ENCODE measurements around the gene DOCK3. TPM values are rescaled to one million over a fixed set of nuclear protein-coding genes. Genes with fewer than 3 reads are reported as not detected.

Gene DOCK3
- total RNA-seq, 1 donor = under 0.01 TPM

DNA sequence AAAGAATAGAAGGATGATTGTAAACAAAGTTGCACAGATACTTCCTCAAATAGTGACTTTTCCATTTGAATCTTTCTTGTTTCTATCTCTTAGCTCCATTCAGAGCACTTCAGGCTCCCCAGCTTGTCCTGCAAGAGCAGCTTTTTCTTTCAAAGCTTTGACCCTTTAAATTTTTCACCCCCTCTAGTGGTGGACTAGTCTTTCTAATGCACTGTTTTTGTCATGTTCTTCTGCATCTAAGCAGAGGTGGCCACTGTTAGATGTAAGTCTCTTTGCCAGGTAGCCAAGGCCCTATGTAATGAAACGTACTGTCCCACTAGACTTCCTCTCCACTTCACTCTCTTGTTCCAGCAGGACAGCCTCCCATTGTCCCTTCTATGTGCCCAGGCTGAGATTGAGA, 636.3 kb downstream of the DOCK3 start:
- H3K4me3 ChIP-seq (ENCODE audit: low read depth, low read length) = no peak overlapping the region
- TF ChIP-seq, protein P1, sequence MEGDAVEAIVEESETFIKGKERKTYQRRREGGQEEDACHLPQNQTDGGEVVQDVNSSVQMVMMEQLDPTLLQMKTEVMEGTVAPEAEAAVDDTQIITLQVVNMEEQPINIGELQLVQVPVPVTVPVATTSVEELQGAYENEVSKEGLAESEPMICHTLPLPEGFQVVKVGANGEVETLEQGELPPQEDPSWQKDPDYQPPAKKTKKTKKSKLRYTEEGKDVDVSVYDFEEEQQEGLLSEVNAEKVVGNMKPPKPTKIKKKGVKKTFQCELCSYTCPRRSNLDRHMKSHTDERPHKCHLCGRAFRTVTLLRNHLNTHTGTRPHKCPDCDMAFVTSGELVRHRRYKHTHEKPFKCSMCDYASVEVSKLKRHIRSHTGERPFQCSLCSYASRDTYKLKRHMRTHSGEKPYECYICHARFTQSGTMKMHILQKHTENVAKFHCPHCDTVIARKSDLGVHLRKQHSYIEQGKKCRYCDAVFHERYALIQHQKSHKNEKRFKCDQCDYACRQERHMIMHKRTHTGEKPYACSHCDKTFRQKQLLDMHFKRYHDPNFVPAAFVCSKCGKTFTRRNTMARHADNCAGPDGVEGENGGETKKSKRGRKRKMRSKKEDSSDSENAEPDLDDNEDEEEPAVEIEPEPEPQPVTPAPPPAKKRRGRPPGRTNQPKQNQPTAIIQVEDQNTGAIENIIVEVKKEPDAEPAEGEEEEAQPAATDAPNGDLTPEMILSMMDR (IDR thresholded peaks at IDR 0.05; ENCODE audit: insufficient read depth, low read depth, low read length) = peak; percentile 55
- peak; percentile 34 for DNase-seq (ENCODE audit: low read depth)

DNA sequence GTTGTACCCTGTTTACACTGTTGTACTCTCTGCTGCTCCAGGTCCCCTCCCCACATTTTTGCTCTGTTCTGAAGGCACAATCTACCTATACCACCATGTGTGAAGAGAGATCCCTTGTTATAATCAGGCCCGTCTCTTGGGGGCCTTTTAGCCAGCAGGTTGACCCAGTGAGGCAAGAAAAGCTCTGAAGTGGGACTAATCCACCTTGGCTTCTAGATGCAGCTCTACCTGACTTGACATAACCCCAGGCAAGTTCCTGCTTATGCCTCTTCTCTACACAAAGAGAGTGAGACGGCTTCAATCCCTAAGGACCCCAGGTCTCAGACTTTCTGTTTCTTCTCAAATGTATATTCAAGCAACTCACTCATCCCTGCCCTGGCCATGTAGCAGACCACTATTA, 653.5 kb downstream of the DOCK3 start:
- DNase-seq (ENCODE audit: low read depth) = no peak

DNA sequence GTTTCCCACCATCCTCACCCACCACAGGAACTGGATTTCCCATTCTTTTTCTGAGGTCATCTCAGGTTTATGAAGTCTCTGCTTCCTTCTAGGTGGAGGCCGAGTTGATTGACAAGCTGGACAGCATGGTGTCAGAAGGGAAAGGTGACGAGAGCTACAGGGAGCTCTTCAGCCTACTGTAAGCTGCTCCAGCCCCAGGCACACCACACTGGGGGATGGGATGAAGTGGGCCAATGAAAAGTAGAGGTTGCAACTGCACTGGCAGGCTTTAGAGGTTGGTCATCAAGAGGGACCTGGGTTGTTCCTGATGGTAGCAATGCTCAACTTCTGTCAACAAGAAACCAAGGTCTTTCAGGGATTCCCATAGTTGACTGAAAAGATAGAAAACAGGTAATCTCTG, 655.3 kb downstream of the DOCK3 start:
- DNase-seq (ENCODE audit: low read depth) = no peak
- TF ChIP-seq, protein P1 (IDR thresholded peaks at IDR 0.05; ENCODE audit: insufficient read depth, low read depth, low read length) = no peak
- H3K4me3 ChIP-seq (ENCODE audit: low read depth, low read length) = no peak overlapping the region

More for the DNA sequence above, 653.5 kb downstream of the DOCK3 start:
- TF ChIP-seq, protein P1 (IDR thresholded peaks at IDR 0.05; ENCODE audit: insufficient read depth, low read depth, low read length) = no peak
- H3K4me3 ChIP-seq (ENCODE audit: low read depth, low read length) = no peak overlapping the region

DNA sequence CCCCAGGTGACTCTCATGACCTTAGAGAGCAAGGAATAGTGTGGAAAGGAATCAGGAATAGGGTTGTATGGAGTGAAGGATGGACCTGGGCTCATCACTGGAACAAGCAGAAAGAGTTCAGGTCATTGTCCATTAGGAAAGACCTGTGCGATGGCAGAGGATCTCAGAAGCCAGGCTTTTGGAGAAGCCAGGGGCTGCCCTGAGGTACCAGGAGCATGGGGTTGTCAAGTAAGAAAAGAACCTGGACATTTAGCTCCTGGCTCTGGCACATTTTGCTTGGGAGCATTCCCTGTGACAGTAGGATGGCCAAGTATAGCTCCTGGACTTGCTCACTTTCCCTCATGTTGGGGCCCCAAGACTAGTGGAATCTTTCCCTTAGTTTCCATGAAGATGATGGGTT, 657.4 kb downstream of the DOCK3 start:
- H3K4me3 ChIP-seq (ENCODE audit: low read depth, low read length) = no peak overlapping the region
- TF ChIP-seq, protein P1 (IDR thresholded peaks at IDR 0.05; ENCODE audit: insufficient read depth, low read depth, low read length) = no peak
- DNase-seq (ENCODE audit: low read depth) = no peak

DNA sequence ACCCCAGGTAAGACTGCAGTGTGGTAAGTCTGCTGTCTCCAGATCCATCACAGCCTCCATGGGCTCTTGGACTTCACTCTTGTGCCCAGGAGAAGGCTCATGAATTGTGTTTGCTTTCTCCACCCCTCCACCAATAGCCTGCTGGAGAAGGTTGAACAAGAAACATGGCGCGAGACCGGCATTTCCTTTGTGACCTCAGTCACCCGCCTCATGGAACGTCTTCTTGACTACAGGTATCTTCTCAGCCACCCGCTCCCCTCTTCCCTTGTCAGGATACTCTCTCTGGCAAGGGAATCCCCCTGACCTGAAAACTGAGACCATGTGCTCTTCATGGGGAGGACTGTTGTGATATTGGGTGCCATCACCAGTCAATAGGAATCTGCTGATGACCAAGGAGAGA, 658.3 kb downstream of the DOCK3 start:
- H3K4me3 ChIP-seq (ENCODE audit: low read depth, low read length) = no peak overlapping the region
- TF ChIP-seq, protein P1 (IDR thresholded peaks at IDR 0.05; ENCODE audit: insufficient read depth, low read depth, low read length) = no peak

DNA sequence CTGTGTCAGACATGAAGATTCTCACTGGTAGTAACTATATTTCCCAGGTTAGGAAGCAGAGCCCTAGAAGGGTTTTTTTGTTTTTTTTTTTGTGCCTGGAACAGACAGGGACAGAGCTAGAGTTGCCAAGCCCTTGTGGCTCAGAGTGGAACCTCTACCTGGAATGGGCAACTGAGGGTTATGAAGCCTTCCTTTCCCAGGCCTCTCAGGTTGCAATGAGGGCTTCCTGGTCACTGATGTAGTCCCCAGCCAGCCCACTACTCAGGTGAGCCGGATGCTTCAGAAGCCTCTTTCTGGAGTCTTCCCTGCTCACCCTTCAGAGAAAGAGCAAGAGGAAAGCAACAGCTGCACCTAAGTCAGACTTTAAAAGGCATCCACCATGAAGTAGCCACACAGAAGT, 661.5 kb downstream of the DOCK3 start:
- TF ChIP-seq, protein P1 (IDR thresholded peaks at IDR 0.05; ENCODE audit: insufficient read depth, low read depth, low read length) = no peak
- DNase-seq (ENCODE audit: low read depth) = no peak
- no peak overlapping the region for H3K4me3 ChIP-seq (ENCODE audit: low read depth, low read length)

More for the DNA sequence above, 658.3 kb downstream of the DOCK3 start:
- no peak for DNase-seq (ENCODE audit: low read depth)

DNA sequence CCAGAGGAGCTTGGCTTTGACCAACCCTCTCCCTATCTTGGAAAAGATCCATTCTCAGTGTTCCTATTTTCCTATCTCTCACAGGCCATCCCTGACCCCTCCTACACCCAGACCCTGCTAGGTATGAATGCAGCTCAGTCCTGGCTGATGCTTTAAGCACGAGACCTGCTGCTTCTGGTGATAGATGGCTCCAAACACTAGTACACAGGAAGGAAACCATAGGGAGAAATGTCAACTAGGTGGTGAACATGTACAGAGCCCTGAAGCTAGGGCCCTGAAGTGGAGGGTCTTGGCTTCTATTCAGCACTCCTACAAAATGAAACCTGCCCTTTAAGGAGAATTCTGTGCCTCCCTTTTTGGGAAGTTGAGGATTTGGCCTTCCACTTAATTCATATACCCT, 662.9 kb downstream of the DOCK3 start:
- TF ChIP-seq, protein P1 (IDR thresholded peaks at IDR 0.05; ENCODE audit: insufficient read depth, low read depth, low read length) = no peak
- no peak overlapping the region for H3K4me3 ChIP-seq (ENCODE audit: low read depth, low read length)
- no peak for DNase-seq (ENCODE audit: low read depth)
